HEK293 (cell line): ENCODE data around the gene FYTTD1.

ENCODE experiments used
- YY1 ChIP-seq: fragments of 450-650 bp; formaldehyde crosslinking; IDR thresholded peaks from 2 replicates; pipeline ENCODE4 v1.5.1; 2018; ENCODE audit warnings: missing biosample characterization, missing genetic modification characterization
- TF ChIP-seq, protein P1 (sequence below): fragments of 450-650 bp; formaldehyde crosslinking; IDR thresholded peaks from 2 replicates; pipeline ENCODE4 v1.5.1; 2016; ENCODE audit warnings: missing biosample characterization, missing genetic modification characterization
- TF ChIP-seq, protein P2 (sequence below): fragments of 450-650 bp; formaldehyde crosslinking; IDR thresholded peaks from 2 replicates; pipeline ENCODE4 v1.5.1; 2017; ENCODE audit warnings: missing biosample characterization, mild to moderate bottlenecking, missing genetic modification characterization, moderate library complexity

DNA sequence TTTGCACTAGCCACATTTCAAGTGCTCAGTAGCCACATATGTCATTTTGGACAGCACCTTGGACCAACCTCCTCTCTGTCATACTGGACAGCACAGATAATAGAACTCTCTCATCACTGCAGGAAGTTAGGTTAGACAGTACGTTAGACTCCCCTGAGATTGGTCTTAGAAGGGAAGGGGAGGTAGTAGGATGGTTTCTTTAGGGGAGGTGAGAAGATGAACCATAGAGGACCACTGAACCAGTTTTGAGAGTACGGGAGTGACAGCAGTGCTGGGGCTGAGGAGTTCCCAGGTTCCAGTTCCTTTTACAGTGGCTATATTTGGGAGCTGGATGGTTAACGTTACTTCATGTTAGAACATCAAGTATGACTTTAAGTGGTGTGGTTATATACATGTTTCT is 49.2 kb downstream of the FYTTD1 start:
- TF ChIP-seq, protein P1, sequence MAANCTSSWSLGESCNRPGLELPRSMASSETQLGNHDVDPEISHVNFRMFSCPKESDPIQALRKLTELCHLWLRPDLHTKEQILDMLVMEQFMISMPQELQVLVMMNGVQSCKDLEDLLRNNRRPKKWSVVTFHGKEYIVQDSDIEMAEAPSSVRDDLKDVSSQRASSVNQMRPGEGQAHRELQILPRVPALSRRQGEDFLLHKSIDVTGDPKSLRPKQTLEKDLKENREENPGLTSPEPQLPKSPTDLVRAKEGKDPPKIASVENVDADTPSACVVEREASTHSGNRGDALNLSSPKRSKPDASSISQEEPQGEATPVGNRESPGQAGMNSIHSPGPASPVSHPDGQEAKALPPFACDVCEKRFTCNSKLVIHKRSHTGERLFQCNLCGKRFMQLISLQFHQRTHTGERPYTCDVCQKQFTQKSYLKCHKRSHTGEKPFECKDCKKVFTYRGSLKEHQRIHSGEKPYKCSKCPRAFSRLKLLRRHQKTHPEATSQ (tag by site-specific recombination) = no peak
- TF ChIP-seq YY1 (tag by site-specific recombination) = no peak
- TF ChIP-seq, protein P2, sequence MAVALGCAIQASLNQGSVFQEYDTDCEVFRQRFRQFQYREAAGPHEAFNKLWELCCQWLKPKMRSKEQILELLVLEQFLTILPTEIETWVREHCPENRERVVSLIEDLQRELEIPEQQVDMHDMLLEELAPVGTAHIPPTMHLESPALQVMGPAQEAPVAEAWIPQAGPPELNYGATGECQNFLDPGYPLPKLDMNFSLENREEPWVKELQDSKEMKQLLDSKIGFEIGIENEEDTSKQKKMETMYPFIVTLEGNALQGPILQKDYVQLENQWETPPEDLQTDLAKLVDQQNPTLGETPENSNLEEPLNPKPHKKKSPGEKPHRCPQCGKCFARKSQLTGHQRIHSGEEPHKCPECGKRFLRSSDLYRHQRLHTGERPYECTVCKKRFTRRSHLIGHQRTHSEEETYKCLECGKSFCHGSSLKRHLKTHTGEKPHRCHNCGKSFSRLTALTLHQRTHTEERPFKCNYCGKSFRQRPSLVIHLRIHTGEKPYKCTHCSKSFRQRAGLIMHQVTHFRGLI (tag by site-specific recombination) = no peak
